T-helper 1 cell (primary cell): ENCODE data around the gene TBXAS1.
"Not testable (repeated sequence)": the region's sequence is repeated elsewhere in the genome, so short reads cannot be mapped to it uniquely, and the experiment has no call there.

ENCODE experiments used
- DNase-seq, 5 donors: peaks; one replicate each; pipeline ENCODE4 v3.0.0-alpha.2; 2012 to 2020

Gene TBXAS1

DNA sequence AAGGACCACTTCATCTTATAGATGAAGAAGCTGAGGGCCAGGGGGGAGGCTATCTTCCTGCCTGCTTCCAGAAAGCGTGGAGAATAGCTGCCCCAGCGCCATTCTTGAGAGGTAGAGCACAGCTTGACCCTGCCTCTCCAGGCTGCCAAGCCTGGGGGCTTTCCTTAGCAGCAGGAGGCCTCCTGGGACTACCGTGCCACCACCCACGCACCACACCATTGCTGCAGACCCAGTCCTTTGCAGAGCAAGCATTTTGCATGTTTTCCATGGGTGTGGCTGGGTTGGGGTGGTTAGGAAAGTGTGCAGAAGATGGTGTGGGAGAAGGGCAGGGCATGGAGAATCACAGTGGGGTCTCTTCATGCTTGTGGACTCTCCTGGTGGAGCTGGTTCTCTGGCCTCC is 64.9 kb downstream of the TBXAS1 start:
- DNase-seq, result no peak

DNA sequence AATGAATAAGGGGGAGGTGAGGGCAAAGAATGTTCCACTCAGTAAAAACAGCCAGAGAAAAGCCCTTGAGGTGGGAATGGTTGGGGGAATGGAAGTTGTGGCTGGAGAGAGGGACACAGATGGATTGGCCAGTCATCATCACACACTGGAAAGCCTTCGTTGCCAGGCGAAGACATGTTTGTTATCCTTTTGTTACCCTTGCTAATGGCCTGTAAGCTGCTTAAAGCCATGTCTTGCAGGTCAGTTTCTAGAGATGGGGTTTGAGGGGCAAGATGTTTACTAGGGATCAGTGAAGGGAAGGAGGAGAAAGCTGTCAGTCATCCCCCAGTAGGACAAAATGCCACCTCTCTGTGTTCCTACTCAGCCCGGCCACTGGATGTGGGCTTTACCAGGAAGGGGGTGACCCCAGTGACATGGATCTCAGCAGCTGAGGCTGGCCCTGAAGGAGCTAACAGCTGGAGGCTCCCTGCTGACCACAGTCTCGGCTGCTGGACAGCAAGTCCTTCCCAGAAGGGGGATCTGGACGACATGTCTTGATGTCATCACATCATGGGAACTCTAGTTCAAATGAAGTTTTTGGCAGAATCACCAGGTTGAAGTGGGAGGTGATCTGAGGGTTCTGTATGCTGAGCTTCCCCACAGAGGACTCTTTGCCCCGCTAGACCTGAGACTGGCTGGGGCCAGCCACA is 66.2 kb downstream of the TBXAS1 start:
- no peak for DNase-seq

DNA sequence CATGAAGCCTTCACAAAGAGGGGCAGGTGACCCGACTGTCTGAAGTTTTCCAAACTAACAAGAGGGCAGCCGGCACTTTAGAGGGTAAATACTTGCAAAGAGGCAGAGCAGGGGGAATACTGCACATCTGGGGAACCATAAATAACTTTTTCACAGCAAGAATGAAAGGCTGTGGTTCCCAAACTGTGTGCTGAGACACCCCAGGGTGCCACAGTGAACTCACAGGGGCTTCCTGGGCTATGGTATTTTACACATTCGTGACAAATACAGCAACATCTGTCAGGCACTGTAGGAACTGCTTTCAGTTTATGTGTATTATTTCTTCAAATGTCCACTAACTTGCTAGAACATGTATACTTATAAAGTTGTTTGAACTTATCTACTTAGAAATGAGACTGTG is 67.2 kb downstream of the TBXAS1 start:
- no peak for DNase-seq

DNA sequence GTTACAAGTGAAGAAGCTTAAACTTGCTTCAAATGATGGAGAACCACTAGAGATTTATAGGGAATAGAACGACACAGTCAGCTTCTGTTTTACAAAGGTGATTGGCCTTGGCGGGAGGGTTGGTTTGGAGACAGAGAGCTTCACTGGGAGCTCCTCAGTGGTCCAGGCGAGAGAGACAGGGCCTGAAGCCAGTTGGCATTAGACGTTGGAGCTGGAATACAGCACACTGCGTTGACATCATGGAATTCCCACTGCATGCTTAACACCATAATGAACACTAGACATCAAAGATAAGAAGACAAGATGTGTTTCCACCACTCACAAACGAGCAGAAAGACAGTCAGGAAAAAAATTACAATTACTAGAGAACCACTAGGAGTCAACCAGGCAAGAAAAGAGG is 67.8 kb downstream of the TBXAS1 start:
- no peak for DNase-seq

DNA sequence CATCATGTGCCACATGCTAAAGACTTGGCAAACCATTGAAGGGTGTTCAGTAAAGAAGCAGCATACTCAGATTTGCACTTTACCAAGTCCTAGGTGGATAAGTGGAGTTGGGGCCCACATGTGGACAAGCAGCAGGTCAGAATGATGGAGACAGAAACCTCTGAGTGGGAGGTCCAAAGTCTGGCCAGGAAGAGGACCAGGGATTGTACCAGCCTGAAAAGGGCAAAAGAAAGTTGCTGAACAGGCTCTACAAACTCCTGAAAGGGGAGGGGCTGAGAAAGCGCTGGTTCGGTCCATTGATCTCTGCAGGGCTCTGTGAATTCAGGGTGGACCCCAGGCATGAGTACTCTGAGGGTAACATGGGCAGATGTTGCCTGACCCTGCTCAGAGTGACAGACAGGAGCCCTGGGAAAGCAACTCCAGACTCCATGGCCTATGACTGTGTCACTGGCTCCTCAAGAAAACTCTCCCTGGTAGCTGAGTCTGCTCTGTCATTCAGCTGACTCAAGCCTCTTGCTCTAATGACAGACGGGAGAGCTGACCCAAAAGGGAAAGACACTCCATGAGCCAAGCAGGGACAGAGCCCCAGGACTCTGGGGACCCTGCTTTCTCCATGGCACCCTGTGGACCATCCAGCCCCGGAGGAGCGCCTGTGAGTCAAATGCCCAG is 68.5 kb downstream of the TBXAS1 start:
- no peak for DNase-seq

DNA sequence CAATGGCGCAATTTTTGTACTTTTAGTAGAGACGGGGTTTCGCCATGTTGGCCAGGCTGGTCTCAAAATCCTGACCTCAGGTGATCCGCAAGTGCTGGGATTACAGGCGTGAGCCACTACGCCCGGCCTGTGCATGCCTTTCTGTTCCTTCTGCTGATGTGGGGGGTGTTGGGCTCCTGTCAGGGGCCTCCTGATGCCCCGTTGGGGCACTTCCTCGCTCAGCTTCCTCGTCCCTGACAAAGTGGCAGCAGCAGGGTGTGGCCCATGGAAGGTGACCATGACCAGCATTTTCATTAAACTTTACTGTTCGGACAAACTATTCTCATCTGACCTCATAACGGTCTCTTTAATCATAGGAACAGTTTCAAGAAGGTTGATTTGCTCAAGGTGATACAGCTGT is 69.4 kb downstream of the TBXAS1 start:
- DNase-seq, result no peak

DNA sequence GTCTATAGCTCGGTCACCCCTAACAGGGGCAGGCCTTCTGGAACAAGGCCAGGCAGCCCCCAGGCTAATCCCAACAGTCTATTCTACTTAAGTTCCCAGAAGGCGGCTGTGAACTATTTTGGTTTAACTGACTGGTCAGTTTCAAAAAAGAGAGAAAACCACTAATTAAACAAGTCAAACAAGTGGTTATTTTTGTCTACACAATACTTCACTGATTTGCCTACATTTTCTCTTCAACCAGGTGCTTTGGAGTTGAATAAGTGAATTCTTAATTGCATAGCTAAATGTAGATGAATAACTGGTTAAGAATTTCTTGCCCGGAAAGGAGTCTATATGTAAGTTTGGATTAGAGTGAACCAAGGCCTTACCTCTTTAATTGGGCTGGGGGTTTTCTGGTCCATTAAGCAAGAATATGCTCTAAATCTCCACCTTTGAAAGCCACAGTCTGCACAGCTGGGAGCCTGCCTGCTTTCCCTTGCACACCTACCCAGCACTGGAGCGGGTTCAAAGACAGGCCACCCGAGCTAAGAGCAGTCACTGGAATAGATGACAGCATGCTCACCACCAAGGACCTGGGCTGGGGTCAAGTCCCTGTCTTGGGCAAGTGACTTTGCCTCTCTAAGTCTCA is 70.4 kb downstream of the TBXAS1 start:
- no peak for DNase-seq

DNA sequence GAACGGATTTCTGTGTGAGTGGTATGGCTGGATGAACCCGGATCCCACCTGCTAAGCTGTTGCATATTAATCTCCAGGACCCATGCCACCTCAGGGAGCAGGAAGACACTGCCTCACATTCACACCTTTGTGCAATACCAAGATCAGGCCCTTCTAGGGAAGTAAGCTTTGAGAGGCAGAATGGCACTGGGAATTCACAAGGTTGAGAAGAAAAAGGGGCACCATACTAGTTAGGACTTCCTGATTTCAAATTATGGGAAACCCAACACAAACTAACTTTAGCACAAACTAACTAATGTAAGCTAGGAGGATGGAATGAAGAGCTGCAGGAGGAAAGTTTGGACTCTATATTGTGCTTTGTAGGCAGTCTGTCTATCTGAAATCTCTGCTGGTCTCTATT is 71.3 kb downstream of the TBXAS1 start:
- no peak for DNase-seq

DNA sequence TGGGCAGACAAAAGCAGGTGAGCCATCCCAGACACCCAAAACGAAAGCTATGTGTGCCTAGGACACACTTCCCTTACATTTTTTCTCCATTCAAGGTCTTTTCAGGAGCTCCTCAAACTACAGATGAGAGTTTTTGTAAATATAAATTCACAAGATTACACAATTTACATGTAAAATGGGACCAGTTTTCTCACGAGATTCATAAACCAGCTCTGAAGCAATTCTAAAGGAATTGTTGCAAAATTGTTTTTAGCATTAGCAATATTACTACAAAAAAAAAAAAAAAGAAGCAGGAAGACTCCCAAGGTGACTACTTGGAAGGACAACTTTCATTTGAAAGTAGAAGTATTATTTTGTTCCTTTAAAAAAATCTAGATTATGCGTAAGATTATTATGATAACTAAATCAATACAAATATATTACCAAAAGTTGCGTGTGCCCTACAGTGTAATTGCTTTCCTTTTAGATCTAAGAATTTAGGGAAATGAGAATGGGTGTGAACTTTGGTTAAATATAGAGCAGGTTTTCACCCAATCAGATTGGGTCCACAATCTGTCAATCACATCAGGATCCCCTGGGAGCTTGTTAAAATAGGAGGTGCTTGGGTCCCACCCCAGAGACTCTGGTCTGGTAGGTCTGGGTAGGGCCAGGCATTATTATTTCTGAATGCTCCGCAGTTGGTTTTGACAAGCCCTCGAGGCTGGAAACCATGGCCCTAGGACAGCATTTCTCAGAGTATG is 72.2 kb downstream of the TBXAS1 start:
- no peak for DNase-seq

DNA sequence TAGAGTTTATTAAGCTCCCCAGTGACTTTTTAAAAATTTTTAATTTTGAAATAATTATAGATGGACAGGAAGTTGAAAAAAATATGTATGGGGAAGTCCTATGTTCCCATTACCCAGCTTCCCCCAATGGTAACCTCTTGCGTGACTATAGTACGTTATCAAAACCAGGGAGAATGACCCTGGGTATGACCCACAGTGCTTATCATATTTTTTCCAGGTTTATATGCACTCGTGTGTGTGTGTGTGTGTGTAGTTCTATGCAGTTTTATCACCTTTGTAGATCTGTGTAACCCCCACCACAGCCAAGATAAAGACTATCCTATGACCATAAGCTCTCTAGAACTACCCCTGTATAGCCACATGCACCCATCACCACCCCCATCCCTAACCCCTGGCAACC is 72.8 kb downstream of the TBXAS1 start:
- no peak for DNase-seq

DNA sequence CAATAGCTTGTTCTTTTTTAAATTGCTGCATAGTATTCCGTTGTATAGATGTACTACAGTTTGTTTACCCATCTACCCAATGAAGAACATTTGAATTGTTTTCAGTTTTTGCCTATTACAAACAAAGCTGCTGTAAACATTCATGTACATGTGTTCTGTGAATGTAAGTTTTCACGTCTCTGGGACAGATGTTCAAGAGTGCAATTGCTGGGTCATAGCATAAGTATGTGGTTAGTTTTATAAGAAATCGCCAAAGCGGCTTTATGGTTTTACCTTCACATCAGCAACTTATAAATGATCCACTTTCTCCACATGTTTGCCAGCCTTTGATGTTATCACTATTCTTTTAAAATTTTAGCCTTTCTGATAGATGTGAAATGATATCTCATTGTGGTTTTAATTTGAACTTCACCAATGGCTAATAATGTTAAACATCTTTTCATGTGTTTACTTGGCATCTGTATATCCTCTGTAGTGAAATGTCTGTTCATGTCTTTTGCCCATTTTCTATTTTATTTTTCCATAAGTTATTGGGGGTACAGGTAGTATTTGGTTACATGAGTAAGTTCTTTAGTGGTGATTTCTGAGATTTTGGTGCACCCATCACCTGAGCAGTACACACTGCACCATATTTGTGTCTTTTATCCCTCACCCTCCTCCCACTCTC is 73.5 kb downstream of the TBXAS1 start:
- no peak for DNase-seq

DNA sequence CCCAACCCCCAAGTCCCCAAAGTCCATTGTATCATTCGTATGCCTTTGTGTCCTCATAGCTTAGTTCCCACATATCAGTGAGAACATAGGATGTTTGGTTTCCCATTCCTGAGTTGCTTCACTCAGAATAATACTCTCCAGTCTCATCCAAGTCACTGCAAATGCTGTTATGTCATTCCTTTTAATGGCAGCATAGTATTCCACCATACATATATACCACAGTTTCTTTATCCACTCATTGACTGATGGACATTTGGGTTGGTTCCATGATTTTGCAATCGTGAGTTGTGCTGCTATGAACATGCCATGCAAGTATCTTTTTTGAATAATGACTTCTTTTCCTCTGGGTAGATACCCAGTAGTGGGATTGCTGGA is 74.0 kb downstream of the TBXAS1 start:
- DNase-seq, result not testable (repeated sequence)

DNA sequence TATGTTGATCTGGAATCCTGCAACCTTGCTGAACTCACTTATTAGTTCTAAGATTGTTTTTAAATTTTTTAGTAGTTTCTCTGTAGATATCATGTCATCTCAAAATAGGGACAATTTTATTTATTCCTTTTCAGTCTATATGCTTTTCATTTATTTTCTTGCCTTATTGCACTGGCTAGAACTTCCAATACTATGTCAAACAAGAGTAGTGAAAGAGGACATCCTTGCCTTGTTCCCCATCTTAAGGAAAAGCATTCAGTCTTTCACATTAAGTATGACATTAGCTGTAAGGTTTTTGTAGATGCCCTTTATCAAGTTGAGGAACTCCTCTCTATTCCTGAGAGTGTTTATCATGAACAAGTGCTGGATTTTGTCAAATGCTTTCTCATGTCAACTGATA is 77.8 kb downstream of the TBXAS1 start:
- no peak for DNase-seq

DNA sequence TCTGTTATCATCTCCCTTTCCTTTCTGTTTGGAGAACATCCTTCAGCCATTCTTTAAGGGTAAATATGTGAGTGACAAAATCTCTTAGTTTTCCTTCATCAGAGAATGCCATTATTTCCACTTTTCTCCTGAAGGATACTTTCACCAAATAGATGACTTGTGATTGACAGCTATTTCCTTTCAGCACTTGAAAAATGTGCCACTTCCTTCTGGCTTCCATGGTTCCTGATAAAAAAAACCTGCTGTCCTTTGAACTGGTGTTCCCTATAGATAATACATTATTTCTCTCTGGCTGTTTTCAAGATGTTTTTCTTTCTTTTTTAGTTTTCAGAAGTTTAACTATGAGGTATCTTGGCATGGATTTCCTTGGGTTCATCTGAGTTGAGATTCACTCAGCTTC is 79.7 kb downstream of the TBXAS1 start:
- no peak for DNase-seq

DNA sequence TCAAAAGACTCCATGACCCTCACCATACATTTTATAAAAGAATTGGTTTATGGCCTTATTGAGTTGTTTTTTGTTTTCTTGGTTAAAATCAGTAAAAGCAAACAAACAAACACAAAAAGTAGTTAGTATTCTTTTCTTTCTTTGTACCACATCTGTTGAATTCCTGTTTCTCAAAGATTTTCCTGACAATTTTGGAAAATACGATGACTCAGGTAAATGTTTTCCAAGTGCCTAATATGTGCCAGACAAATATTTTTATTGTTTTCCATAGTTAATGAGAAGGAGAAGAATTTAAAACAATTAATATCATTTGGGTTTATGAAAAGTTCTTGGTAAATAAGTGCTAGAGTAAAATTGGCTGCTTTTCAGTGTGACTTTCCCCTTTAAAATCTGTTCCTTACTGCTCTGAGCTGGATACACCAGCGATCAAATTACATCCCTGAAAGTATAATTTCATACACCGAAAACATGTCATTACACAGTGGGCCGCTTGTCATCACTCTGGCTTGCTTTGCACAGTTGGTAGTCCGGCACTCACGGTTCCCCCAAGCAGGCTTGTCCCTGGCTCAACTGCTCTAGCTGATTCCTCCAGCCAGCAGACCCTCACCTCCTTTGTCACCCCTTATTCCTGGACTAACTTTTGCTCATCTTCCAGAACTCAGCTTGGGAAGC is 80.5 kb downstream of the TBXAS1 start:
- no peak for DNase-seq

DNA sequence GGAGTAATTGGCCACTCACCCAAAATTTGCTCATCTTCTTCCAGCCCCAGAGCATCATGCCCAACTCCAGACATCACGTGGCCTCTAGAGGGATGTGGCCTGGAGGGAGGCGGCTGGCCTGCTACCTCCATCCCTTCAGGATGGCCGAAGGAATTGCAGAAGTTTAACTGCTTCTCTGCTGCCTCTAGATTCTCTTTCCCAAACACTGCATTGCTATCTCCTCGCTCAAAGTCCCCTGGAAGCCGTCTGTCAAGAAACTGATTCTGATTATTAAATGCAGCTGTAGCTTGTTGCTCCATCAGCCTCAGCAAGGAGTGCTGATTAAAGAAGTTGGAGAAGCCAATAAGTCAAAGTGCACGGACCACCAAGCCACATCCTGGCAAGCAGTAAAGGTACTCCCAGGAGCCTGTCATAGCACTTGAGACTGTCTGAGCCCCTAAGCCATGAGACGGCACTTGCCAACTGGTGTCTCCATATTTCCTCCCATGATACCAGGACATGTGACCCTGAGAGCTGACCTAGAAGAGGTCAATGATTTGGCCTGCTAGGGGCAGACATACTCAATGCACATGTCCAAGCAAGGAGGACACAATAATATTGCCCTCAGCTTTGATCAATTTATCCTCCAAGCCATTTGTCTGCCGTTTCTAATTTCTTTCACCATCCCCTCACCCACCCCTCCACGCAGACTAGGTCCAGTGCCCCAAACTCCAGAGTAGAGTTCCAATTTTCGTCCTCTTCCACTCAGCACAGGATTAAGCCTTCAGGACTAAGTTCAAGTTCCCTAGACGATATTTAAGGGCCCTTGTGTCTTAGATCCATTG is 84.2 kb downstream of the TBXAS1 start:
- peak in 1 of 5 donors; percentile 38 for DNase-seq

DNA sequence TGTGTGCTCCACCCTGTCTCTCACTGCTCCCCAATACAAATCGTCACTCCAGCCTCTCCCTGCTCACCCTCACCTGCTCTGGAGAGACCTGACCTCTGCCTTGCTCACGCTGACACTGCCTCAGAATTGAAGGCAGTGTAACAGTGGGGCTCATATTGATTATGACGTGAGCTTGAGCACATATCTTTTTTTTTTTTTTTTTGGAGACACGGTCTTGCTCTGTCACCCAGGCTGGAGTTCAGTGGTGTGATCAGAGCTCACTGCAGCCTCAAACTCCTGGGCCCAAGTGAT is 84.7 kb downstream of the TBXAS1 start:
- DNase-seq, result no peak

DNA sequence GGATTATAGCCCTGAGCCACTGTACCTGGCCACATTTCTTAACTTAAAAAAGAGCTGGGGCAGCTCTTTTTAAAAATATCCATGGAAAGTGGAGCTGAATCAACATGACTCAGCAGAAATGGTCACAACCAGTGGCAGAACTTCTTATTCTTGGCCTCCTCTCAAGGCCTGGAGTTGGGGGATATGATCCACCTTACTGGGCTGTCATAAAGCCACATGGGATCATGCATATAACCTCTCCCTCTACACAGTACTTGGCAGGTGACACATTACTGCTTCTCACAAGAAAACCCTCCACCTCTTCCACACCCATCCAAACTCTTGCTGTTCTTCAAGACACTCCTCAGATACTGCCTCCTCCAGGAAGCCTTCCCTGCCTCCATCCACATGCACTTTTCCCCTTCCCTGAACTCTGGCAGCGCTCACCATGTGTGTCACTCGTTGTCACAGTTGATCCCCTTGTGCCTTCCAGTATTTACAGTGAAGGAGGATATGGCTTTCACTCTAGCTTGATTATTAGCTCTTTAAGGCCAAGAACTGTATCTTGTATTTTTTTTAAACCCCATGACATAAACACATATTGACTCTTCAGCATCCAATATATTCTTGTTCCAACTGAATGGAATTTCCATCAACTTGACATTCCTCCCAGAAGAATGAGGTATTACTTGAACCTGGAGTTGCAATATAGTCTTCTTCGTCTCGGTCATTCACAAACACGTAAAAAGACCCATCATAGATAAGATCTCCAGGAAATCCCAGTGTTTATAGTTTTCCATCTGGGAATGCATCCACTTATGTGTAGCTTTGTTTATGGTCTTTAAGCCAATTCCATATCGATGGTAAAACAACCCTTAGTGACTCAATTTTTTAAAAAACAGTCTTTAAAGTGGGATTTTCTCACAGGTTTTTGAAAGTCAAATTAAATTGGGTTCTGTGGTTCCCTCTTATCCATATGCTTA is 85.5 kb downstream of the TBXAS1 start:
- DNase-seq, result no peak

DNA sequence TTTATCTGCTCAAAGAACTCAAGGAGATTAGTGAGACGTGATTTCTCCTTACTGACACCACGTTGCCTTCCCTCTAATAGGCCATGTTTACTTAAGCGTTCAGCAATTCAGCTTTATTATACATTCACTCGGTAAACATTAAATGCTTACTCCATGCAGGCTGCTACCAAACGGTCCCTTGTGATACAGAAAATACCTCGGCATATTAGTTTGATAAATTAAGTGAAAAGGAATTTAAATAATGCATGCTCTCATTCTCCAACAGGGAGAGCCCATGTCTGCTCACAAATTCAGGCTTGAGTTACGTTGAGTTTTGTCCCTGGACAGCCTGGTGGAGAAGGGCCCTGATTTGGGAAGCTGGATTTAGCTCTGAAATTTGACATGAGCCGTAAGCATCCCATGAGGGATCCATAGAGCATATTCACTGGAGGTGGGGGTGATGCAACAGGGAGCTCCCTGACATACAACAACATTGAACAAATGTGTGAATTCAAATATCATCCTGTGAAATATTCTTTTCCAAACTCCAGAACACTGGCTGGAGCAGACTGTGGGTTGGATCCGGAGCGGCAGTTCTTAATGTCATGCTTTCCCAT is 86.3 kb downstream of the TBXAS1 start:
- no peak for DNase-seq
